ENCODE data around the gene LSM5.

LSM5 gene

DNA sequence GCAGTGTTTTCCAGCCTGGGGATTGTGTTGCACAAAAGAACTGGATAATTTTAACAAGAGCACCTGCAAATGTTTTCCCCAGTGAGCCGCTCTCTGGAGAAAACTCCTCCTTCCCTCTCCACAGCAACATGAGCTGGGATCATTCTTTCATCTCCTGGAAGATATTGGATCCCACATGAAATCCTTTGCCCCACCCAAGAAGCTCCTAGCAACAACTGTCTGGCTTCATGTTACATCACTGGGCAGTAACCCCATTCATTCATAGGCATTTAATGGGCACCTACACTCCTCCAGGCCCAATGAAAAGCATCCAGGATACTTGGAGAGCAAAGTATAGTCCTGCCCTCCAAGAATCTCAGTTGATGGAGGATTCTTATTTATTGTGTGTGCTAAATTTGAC lies 27.2 kb downstream of the LSM5 start:
- H3K4me3 ChIP-seq (replicated peaks; ENCODE audit: low read depth, low read length): no peak overlapping the region
- no peak for DNase-seq (ENCODE audit: low read depth)
- TF ChIP-seq, protein P1, sequence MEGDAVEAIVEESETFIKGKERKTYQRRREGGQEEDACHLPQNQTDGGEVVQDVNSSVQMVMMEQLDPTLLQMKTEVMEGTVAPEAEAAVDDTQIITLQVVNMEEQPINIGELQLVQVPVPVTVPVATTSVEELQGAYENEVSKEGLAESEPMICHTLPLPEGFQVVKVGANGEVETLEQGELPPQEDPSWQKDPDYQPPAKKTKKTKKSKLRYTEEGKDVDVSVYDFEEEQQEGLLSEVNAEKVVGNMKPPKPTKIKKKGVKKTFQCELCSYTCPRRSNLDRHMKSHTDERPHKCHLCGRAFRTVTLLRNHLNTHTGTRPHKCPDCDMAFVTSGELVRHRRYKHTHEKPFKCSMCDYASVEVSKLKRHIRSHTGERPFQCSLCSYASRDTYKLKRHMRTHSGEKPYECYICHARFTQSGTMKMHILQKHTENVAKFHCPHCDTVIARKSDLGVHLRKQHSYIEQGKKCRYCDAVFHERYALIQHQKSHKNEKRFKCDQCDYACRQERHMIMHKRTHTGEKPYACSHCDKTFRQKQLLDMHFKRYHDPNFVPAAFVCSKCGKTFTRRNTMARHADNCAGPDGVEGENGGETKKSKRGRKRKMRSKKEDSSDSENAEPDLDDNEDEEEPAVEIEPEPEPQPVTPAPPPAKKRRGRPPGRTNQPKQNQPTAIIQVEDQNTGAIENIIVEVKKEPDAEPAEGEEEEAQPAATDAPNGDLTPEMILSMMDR (IDR thresholded peaks at IDR 0.05; ENCODE audit: low read length, missing control alignments): no peak

DNA sequence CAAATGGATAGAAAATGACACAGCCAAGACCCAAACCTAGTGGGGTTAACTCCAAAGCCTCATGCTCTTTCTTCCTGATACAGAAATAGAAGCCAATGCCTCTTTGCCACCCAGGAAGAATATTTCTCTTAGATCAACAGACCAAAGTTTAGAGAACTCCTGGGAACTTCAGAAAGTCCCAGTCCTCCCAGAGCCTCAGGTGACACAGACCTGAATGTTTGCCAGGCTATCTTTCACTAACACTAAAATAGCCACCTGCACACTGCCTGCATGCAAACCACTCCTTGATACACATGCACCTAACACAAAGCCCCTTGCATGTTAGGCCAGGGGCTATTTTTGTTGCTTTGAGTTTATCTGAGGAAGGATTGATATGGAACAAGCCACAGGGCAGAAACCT lies 27.7 kb downstream of the LSM5 start:
- TF ChIP-seq, protein P1 (IDR thresholded peaks at IDR 0.05; ENCODE audit: low read length, missing control alignments): no peak
- DNase-seq (ENCODE audit: low read depth): no peak
- no peak overlapping the region for H3K4me3 ChIP-seq (replicated peaks; ENCODE audit: low read depth, low read length)

DNA sequence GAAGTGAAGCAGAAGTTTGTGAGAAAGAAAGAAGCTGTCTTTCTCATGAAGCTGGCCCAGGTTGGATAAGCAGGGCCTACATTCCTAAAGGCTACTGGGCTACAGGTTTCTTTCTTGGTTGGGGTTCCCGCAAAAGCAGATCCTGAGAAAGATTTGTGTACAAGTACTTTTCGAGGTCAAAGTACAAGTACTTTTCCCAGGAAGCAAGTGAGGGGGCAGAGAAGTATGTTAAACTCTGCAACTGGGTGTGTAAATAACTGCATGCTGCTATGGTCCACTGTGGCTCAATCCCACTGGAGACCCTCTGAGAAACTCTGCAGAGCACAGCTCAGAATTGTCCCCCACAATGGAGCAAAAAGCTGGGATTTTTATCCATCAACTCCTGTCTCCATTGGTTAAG lies 28.7 kb downstream of the LSM5 start:
- TF ChIP-seq, protein P1 (IDR thresholded peaks at IDR 0.05; ENCODE audit: low read length, missing control alignments): no peak
- DNase-seq (ENCODE audit: low read depth): no peak
- H3K4me3 ChIP-seq (replicated peaks; ENCODE audit: low read depth, low read length): no peak overlapping the region

DNA sequence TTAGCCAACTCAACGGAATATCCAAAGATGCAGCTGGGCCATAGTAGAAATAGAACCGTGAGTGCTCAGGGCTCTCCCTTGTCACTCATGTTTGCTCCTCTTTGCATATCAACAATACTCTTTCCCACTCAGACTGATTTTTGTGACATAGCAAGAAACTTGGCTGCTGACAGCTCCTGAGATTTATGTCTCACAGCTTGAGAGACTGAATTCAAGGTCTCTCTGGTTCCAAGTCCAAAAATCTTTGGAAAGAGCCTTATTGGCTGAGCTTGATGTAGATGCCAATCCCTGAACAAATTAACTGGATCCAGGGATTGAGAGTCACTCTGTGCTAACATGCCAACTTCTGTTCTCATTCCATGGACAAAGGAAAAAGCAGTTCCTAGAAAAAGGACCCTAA lies 30.4 kb downstream of the LSM5 start:
- DNase-seq (ENCODE audit: low read depth): no peak

DNA sequence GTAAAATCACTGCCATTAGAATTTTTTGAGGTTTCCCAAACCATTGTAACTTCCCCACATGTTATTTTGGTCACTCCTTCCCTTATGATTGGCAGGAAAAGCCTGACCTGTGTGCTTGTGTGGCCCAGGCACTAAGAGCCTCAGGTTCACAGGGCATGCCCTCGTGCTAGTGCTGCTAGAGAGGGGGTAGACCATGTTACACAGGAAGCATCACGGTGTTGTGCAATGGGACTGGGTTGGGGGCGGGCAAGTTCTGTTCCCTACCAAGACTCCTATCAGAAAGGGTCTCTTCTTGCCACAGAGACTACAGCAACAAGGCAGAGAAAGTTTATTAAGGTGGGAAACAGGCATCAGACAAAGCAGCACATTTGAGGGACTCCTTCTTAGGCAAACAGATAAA lies 32.2 kb downstream of the LSM5 start:
- DNase-seq (ENCODE audit: low read depth): no peak
- H3K4me3 ChIP-seq (replicated peaks; ENCODE audit: low read depth, low read length): no peak overlapping the region
- TF ChIP-seq, protein P1 (IDR thresholded peaks at IDR 0.05; ENCODE audit: low read length, missing control alignments): no peak

More for the DNA sequence above, 30.4 kb downstream of the LSM5 start:
- no peak overlapping the region for H3K4me3 ChIP-seq (replicated peaks; ENCODE audit: low read depth, low read length)
- TF ChIP-seq, protein P1 (IDR thresholded peaks at IDR 0.05; ENCODE audit: low read length, missing control alignments): no peak

DNA sequence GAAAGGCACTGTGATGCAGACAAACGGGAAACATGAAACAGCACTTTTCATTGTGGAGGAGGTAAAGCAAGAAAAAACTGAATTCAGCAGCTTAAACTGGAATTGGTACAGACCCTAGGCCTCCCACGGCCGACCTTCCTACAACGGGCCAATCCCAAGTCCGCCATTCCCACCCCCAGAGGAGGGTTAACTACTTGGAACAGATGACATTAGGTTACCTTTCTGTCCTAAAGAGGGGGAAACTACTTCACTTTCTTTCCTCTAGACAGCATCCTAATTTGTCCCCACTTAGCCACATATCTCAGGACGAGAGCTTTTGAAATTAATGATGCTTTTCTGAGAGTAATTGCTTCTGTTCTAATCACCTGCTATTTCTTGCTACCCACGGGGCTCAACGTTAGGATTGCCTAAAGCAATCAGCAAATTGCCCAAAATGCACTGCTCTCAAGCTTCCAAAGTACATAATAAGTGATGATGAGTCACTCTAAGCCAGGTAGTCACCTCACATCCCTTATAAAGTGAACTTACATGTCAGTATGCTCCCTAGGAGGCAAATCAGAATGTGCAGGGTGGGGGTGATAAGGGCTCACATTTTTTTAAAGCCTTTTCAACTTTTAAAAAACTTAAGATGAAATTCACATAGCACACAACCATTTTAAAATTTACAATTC lies 36.7 kb downstream of the LSM5 start:
- H3K4me3 ChIP-seq (replicated peaks; ENCODE audit: low read depth, low read length): no peak overlapping the region
- TF ChIP-seq, protein P1 (IDR thresholded peaks at IDR 0.05; ENCODE audit: low read length, missing control alignments): no peak
- DNase-seq (ENCODE audit: low read depth): no peak

DNA sequence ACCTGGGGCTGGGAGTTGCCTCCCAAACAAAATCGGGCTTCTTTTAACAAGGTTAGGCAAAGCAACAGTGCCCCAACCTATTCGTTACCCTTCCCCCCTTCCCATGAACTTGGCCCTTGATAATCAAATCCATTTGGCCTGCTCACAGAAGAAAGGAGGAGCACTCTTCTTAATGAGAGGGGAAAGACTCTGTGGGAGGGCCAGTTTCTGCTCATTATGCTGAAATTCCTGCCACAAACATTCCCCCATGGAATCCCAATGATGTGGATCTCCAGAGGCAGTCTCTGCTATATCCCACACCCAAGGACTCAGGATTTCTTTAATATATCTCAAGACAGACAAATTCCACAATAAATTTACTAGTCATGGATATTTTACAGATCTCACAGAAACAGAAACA lies 43.0 kb downstream of the LSM5 start:
- H3K4me3 ChIP-seq (replicated peaks; ENCODE audit: low read depth, low read length): no peak overlapping the region
- TF ChIP-seq, protein P1 (IDR thresholded peaks at IDR 0.05; ENCODE audit: low read length, missing control alignments): no peak
- DNase-seq (ENCODE audit: low read depth): no peak

Data from fibroblast of pulmonary artery (primary cell).